Measurements from ENCODE around the gene DCC.

- TF ChIP-seq CTCF (IDR thresholded peaks at IDR 0.05) = no peak
- no peak for TF ChIP-seq POLR2A (IDR thresholded peaks at IDR 0.05)
These were observed 1077.0 kb downstream of the DCC start for GRCh38 chr18:53417003-53417402.
